MM.1S (cell line): ENCODE results near the gene FCHSD2.

Source experiments
- DNase-seq: peaks from one replicate; pipeline ENCODE4 v3.0.0-alpha.2; 2015
- H2AFZ ChIP-seq: fragments of 300-600 bp; sonication (generic); 2 replicates; pipeline ENCODE4 v1.6.0; 2016; ENCODE audit warnings: antibody characterized with exemption, low read length
- H3F3A ChIP-seq: fragments of 300-600 bp; sonication (generic); 2 replicates; pipeline ENCODE4 v1.6.1; 2016; ENCODE audit warnings: mild to moderate bottlenecking, antibody characterized with exemption, low read length, moderate library complexity, mixed read lengths; ENCODE audit not compliant: insufficient read depth
- H3K27ac ChIP-seq: fragments of 300-600 bp; sonication (generic); 2 replicates; pipeline ENCODE4 v1.5.1; 2016; ENCODE audit warnings: mild to moderate bottlenecking, low read length
- H3K27me3 ChIP-seq: fragments of 300-600 bp; sonication (generic); replicated peaks from 2 replicates; pipeline ENCODE4 v1.6.0; 2016; ENCODE audit warnings: low read length; ENCODE audit not compliant: insufficient read depth
- H3K36me3 ChIP-seq: fragments of 300-600 bp; sonication (generic); replicated peaks from 2 replicates; pipeline ENCODE4 v1.6.1; 2016; ENCODE audit warnings: mild to moderate bottlenecking, low read length, mixed read lengths; ENCODE audit not compliant: insufficient read depth
- H3K4me1 ChIP-seq: fragments of 300-600 bp; sonication (generic); 2 replicates; pipeline ENCODE4 v1.6.1; 2016; ENCODE audit warnings: low read length, mixed read lengths
- H3K4me2 ChIP-seq: fragments of 300-600 bp; sonication (generic); 2 replicates; pipeline ENCODE4 v1.6.0; 2016; ENCODE audit warnings: low read depth, low read length
- H3K4me3 ChIP-seq: fragments of 300-600 bp; sonication (generic); 2 replicates; pipeline ENCODE4 v1.5.1; 2016; ENCODE audit warnings: low read length, mixed read lengths
- H3K79me2 ChIP-seq: fragments of 300-600 bp; sonication (generic); 2 replicates; pipeline ENCODE4 v1.6.1; 2016; ENCODE audit warnings: mixed run types, low read length, mixed read lengths
- H3K9ac ChIP-seq: fragments of 300-600 bp; sonication (generic); 2 replicates; pipeline ENCODE4 v1.6.1; 2016; ENCODE audit warnings: low read length, mixed read lengths
- H3K9me2 ChIP-seq: fragments of 300-600 bp; sonication (generic); replicated peaks from 2 replicates; pipeline ENCODE4 v1.6.1; 2016; ENCODE audit warnings: mild to moderate bottlenecking, low read length, mixed read lengths; ENCODE audit not compliant: insufficient read depth
- H3K9me3 ChIP-seq: fragments of 300-600 bp; sonication (generic); replicated peaks from 2 replicates; pipeline ENCODE4 v1.6.1; 2016; ENCODE audit warnings: mild to moderate bottlenecking, low read length, mixed read lengths; ENCODE audit not compliant: insufficient read depth
- H4K20me1 ChIP-seq: fragments of 300-600 bp; sonication (generic); 2 replicates; pipeline ENCODE4 v1.6.1; 2016; ENCODE audit warnings: mild to moderate bottlenecking, low read length, moderate library complexity, mixed read lengths; ENCODE audit not compliant: insufficient read depth
- EZH2 ChIP-seq: fragments of 300-600 bp; sonication (generic); optimal IDR thresholded peaks from 2 replicates; pipeline ENCODE3; 2017; ENCODE audit warnings: low read depth, mild to moderate bottlenecking, antibody characterized with exemption, low read length, mixed read lengths
- EZH2phosphoT487 ChIP-seq: fragments of 300-600 bp; sonication (generic); IDR thresholded peaks from 2 replicates; pipeline ENCODE4 v1.6.1; 2018; ENCODE audit warnings: antibody characterized with exemption, low read length
- TF ChIP-seq, protein P1 (sequence below): fragments of 300-600 bp; sonication (generic); IDR thresholded peaks from 2 replicates; pipeline ENCODE4 v1.5.1; 2016; ENCODE audit warnings: antibody characterized with exemption, low read length, mixed read lengths

The FCHSD2 gene

GRCh38 chr11:72955466-72955865 is 186.7 kb downstream of the FCHSD2 start:
- DNase-seq = no peak
- Histone ChIP-seq H3K27ac (no peak overlapping the region), H3K9me3 (no peaks in the 10 kb centered on the region), H3K9ac (no peak overlapping the region), H3K4me1 (no peaks in the 10 kb centered on the region), H3K4me2 (no peak overlapping the region), H3K27me3 (no peaks in the 10 kb centered on the region), H3K36me3 (no peaks in the 10 kb centered on the region; the same call in 1 of the 2 replicates), H3K79me2 (no peaks in the 10 kb centered on the region; the same call in 1 of the 2 replicates), H3K9me2 (no peaks in the 10 kb centered on the region), H2AFZ (no peak overlapping the region), H4K20me1 (no peaks in the 10 kb centered on the region), H3F3A (no peaks in the 10 kb centered on the region; the same call in 1 of the 2 replicates), H3K4me3 (no peak overlapping the region)
- TF ChIP-seq EZH2 (no peak), EZH2phosphoT487 (no peak)
- TF ChIP-seq, protein P1, sequence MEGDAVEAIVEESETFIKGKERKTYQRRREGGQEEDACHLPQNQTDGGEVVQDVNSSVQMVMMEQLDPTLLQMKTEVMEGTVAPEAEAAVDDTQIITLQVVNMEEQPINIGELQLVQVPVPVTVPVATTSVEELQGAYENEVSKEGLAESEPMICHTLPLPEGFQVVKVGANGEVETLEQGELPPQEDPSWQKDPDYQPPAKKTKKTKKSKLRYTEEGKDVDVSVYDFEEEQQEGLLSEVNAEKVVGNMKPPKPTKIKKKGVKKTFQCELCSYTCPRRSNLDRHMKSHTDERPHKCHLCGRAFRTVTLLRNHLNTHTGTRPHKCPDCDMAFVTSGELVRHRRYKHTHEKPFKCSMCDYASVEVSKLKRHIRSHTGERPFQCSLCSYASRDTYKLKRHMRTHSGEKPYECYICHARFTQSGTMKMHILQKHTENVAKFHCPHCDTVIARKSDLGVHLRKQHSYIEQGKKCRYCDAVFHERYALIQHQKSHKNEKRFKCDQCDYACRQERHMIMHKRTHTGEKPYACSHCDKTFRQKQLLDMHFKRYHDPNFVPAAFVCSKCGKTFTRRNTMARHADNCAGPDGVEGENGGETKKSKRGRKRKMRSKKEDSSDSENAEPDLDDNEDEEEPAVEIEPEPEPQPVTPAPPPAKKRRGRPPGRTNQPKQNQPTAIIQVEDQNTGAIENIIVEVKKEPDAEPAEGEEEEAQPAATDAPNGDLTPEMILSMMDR = no peak

- Histone ChIP-seq H3K9me2 (no peaks in the 10 kb centered on the region), H3K9me3 (no peaks in the 10 kb centered on the region), H3K9ac (no peak overlapping the region), H3F3A (no peaks in the 10 kb centered on the region; the same call in 1 of the 2 replicates), H3K36me3 (no peaks in the 10 kb centered on the region; the same call in 1 of the 2 replicates), H3K4me2 (no peak overlapping the region), H3K4me3 (no peak overlapping the region), H3K27ac (no peak overlapping the region), H3K4me1 (no peaks in the 10 kb centered on the region), H3K79me2 (no peaks in the 10 kb centered on the region; the same call in 1 of the 2 replicates), H4K20me1 (no peaks in the 10 kb centered on the region), H3K27me3 (no peaks in the 10 kb centered on the region), H2AFZ (no peak overlapping the region)
- DNase-seq = no peak
- TF ChIP-seq EZH2 (no peak), EZH2phosphoT487 (no peak)
- TF ChIP-seq, protein P1 = no peak
These were observed 187.3 kb downstream of the FCHSD2 start for GRCh38 chr11:72954860-72955259.

- Histone ChIP-seq H3K27ac (no peak overlapping the region), H3K4me2 (no peak overlapping the region), H3F3A (no peaks in the 10 kb centered on the region; the same call in 1 of the 2 replicates), H3K9ac (no peak overlapping the region), H3K4me1 (no peaks in the 10 kb centered on the region), H4K20me1 (no peaks in the 10 kb centered on the region), H3K9me3 (no peaks in the 10 kb centered on the region), H3K27me3 (no peaks in the 10 kb centered on the region), H2AFZ (no peak overlapping the region), H3K4me3 (no peak overlapping the region), H3K9me2 (no peaks in the 10 kb centered on the region), H3K79me2 (peaks cover 5% of the 10 kb centered on the region; the same call in 1 of the 2 replicates), H3K36me3 (no peaks in the 10 kb centered on the region; the same call in 1 of the 2 replicates)
- DNase-seq = no peak
- TF ChIP-seq, protein P1 = no peak
- TF ChIP-seq EZH2 (no peak), EZH2phosphoT487 (no peak)
These were observed 188.5 kb downstream of the FCHSD2 start for GRCh38 chr11:72953637-72954036.
